Cortex of kidney (tissue), 1 donor: ENCODE results near the gene PPM1H.

Experiments used
- DNase-seq: peaks from one replicate; lab custom pipeline; 2025; lab: John Stamatoyannopoulos, UW

The PPM1H gene

GRCh38 chr12:62799766-62800406 lies 135.1 kb downstream of the PPM1H start:
- DNase-seq, result no peak

- DNase-seq, result no peak
Measured at GRCh38 chr12:62799126-62799736, 135.7 kb downstream of the PPM1H start.

GRCh38 chr12:62794218-62794583 lies 140.7 kb downstream of the PPM1H start:
- no peak for DNase-seq

GRCh38 chr12:62793256-62794217 lies 141.4 kb downstream of the PPM1H start:
- no peak for DNase-seq

GRCh38 chr12:62792236-62792870 lies 142.6 kb downstream of the PPM1H start:
- DNase-seq, result no peak

GRCh38 chr12:62789851-62790250 lies 145.1 kb downstream of the PPM1H start:
- DNase-seq, result no peak

GRCh38 chr12:62787611-62788010 lies 147.3 kb downstream of the PPM1H start:
- no peak for DNase-seq

GRCh38 chr12:62787023-62787422 lies 147.9 kb downstream of the PPM1H start:
- DNase-seq, result no peak

- DNase-seq, result no peak
Measured at GRCh38 chr12:62785941-62786559, 148.9 kb downstream of the PPM1H start.

- no peak for DNase-seq
Measured at GRCh38 chr12:62784576-62784975, 150.4 kb downstream of the PPM1H start.

GRCh38 chr12:62783881-62784280 lies 151.1 kb downstream of the PPM1H start:
- no peak for DNase-seq

- DNase-seq, result no peak
Measured at GRCh38 chr12:62781136-62781880, 153.6 kb downstream of the PPM1H start.

GRCh38 chr12:62779488-62779887 lies 155.5 kb downstream of the PPM1H start:
- no peak for DNase-seq

- DNase-seq, result no peak
Measured at GRCh38 chr12:62778187-62778586, 156.8 kb downstream of the PPM1H start.

- no peak for DNase-seq
Measured at GRCh38 chr12:62776997-62777396, 158.0 kb downstream of the PPM1H start.

- no peak for DNase-seq
Measured at GRCh38 chr12:62776575-62776974, 158.4 kb downstream of the PPM1H start.

GRCh38 chr12:62774794-62775193 lies 160.2 kb downstream of the PPM1H start:
- no peak for DNase-seq

GRCh38 chr12:62772416-62772955 lies 162.5 kb downstream of the PPM1H start:
- no peak for DNase-seq

- DNase-seq, result no peak
Measured at GRCh38 chr12:62771828-62772227, 163.1 kb downstream of the PPM1H start.

GRCh38 chr12:62770381-62770780 lies 164.6 kb downstream of the PPM1H start:
- DNase-seq, result no peak

- no peak for DNase-seq
Measured at GRCh38 chr12:62769076-62769619, 165.8 kb downstream of the PPM1H start.
